ENCODE data around the gene NETO2.

DNA sequence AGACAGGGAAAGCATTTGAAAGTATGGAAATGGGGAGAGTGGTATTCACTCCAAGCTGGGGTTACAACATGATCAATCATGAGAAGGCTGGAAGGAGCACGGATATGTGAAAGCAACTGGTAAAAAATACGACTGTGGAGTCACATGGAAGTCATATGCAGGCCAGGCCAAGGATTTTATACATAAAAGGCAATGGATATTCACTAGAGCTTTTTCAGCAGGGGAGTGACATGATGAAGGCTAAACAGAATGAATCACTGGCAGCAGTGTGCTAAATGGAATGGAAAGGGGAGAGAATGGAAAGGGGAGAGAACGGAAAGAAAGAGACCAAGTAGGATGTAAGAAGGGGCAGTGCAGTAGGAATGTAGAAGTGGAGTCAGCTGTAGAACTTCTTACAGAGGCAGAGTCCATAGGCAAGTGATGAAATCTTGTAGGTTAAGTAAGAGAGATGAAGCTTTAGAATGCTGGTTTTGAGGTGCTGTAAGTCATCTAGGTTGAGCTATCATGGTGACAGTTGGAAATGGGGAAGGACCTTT, 13.0 kb upstream of the NETO2 start:
- TF ChIP-seq, protein P1, sequence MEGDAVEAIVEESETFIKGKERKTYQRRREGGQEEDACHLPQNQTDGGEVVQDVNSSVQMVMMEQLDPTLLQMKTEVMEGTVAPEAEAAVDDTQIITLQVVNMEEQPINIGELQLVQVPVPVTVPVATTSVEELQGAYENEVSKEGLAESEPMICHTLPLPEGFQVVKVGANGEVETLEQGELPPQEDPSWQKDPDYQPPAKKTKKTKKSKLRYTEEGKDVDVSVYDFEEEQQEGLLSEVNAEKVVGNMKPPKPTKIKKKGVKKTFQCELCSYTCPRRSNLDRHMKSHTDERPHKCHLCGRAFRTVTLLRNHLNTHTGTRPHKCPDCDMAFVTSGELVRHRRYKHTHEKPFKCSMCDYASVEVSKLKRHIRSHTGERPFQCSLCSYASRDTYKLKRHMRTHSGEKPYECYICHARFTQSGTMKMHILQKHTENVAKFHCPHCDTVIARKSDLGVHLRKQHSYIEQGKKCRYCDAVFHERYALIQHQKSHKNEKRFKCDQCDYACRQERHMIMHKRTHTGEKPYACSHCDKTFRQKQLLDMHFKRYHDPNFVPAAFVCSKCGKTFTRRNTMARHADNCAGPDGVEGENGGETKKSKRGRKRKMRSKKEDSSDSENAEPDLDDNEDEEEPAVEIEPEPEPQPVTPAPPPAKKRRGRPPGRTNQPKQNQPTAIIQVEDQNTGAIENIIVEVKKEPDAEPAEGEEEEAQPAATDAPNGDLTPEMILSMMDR (IDR thresholded peaks at IDR 0.05): no peak
- TF ChIP-seq POLR2A (IDR thresholded peaks at IDR 0.05): no peak
